Measurements from ENCODE around the gene NUBP1.

- no peak for TF ChIP-seq CTCF (IDR thresholded peaks at IDR 0.05; ENCODE audit: low read depth, low read length)
- TF ChIP-seq POLR2A (IDR thresholded peaks at IDR 0.05; ENCODE audit: extremely low read depth, insufficient read length), result no peak
- TF ChIP-seq MAX (IDR thresholded peaks at IDR 0.05; ENCODE audit: low read depth, low read length), result no peak
These were observed 63.1 kb downstream of the NUBP1 start for GRCh38 chr16:10806698-10807097.

All from NB4 (cell line).